Mammary microvascular endothelial cell (primary cell): ENCODE results near the gene C9orf43. TPM values are rescaled to one million over a fixed set of nuclear protein-coding genes. Genes with fewer than 3 reads are reported as not detected.

Source experiments
- total RNA-seq: library from RNA; depleted of rRNA; stranded (reverse); fragments of >200 nt; gene quantifications from 2 replicates; pipeline ENCODE4 v1.2.3, GENCODE V29; 2015

C9orf43 gene, protein sequence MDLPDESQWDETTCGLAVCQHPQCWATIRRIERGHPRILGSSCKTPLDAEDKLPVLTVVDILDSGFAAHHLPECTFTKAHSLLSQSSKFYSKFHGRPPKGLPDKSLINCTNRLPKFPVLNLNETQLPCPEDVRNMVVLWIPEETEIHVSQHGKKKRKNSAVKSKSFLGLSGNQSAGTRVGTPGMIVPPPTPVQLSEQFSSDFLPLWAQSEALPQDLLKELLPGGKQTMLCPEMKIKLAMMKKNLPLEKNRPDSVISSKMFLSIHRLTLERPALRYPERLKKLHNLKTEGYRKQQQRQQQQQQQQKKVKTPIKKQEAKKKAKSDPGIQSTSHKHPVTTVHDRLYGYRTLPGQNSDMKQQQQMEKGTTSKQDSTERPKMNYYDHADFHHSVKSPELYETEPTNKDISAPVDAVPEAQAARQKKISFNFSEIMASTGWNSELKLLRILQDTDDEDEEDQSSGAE
- 0.13 and 0.39 TPM in 2 replicates for total RNA-seq

DNA sequence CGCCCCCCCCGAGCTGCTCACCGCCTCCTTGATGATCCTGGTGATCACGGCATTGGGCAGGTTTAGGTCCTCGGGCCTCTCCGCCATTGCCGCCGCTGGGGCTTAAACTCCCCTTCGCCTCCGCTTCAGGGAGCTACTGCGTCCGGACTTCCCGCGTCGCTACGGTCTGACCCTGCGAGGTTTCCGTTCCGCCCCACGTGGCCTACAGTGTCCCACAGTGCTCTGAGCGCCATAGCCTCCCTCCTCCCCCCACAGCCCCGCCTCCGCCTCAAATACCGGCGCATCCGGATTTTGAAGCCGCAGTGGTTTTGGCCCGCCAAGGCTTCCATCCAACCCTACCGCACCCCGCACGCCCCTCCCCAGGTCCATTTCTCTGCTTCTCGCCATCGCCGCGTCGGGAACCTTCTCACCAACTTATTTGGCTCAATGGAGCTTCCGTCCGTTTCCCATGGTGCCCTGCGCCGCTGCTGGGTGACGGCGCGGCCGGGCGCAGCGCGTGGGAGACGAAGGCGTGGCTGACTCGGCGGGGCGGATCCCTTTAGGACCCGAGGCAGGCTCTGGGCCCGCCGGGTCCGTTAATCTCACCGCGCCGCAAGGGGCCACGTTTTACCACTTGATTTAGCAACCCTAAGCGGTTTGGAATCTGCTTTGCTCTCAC lies at the start of gene C9orf43, which contains the start of gene POLE3:
C9orf43 (plus strand) TSS at position 541 of the 658 bp plus-strand sequence. CDS start 2,747 bp downstream, outside the sequence.
POLE3 (minus strand) TSS at position 469 of the 658 bp plus-strand sequence; CDS start at position 87, 382 bp downstream.

DNA sequence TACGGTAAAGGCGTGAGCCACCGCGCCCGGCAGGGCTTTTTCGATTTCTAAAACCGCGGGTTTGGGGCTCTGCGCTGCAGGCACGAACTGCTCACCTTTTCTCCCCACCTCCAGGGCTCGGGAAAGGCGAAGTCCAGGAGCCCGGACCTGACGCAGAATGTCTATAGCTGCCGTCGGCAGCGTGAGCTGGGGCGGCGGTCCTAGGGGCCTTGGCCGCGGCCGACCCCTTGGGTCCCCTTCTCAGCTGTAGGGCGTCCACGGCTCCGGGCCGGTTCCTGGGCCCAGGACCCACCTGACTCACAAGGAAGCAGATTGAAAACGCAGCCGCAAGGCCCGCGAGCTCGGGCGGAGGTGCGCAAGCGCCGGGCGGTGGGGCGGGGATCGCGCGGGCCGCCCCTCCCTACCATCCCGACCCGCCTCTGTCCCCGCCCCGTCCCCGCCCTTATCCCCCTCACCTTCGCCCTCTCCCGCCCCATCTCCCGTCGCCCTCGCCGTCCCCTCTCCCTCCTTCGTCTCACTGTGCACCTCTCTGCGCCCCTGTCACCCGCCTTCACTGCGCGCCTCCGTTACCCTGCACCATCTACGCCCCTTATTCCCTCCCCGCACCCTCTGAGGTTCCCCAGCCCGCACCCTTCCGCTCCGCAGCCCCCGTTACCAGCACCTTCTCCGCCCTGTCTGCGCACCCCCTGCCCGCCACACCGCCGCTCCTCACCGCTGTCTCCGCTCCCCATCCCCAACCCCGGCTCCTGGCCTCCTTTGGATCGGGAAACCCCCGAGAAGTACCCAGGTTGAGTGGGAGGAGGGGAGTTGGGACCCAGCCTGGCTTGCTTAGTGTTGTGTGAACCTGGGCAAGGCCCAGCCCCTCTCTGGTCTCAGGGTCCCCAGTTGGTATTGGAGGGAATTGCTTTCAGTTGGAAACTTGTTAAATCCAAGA lies 33.6 kb upstream of the C9orf43 start, which contains the start of gene HDHD3:
HDHD3 (minus strand) TSS at position 353 of the 934 bp plus-strand sequence. CDS start 2,632 bp downstream, outside the sequence.

DNA sequence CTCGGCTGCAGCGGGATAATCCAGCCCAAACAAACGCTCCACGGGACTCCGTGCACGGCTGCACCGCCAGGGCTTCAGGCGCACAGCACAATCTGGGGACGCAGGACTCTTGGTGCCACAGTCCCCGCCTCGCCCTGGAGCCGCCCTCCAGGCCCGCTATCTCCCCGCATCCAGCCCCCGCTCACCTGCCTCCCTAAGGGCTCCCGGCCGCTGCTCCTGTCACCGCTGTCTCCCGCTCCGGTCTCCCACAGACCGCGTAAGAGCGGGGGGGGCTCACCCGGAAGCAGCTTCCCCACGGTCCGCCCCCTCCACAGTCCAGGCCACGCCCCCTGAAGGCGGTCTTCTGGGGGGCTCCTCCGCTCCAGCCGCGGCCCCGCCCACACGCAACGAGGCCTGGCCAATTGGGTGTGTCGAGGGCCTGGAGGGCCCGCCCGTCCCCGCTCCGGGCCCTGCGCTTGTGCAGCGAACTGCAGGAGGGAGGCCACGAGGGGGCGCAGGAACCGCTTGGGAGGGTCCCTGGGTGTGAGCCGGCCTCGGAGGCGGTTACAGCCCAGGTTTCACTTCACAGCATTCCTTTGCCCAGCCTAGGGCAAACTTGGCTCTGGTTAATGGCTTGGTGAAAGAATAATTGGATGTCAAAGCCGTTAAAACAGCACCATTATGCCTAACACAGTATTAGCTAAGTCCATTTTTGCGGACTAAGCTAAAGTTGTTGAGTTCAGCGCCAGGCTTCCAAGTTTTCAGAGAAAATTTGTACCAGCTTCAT lies 9.3 kb upstream of the C9orf43 start, which contains the start of gene ALAD:
ALAD (minus strand) TSS at position 258 of the 766 bp plus-strand sequence. CDS start 7,725 bp downstream, outside the sequence.

DNA sequence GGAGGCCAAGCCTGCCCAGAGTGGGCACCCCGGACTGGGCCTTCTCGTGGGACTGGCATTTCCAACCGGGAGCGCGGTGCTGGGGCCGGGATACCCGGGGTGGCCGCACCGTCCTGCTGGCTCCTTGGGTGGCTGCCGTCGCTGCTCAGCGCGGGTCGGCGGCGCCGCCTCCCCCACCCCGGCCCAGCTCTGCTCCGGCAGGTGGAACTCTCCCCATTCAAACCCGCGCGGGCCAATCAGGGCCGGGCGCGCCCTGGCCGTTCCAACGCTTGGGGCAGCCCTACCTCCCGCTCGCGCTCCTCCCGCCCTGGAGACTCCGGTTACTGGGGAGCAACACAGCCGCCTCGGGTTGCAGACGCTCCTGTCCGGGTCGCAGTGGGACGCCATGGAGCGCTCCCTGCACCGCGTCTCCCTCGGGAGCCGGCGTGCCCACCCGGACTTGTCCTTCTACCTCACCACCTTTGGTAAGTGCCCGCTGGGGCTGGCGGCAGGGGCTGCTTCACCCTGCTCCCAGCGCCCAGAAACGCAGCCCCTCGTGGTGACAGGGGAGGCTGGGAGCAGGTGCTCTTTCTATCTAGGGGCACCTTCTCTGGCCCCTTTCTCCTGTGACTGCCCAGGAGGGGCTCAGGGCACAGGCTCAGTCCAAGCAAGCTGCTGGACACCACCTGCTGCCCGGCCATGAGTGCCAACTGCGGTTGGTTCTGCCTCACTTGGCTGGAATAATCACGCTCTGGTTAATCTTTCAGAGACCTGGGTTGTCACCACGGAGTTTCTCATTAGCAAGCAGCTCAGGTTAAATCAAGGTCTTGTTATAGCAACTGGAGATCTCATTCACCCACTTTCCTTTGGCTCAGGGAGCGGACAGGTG lies 53.1 kb downstream of the C9orf43 start, which contains the start of gene RGS3:
RGS3 (plus strand) TSS at position 310 of the 868 bp plus-strand sequence; CDS start at position 386, 76 bp downstream.

Other genes with a start within 250 kb of the C9orf43 start
- 22.1 and 23.5 TPM in 2 replicates for gene FKBP15, start 189.5 kb upstream of the C9orf43 start, total RNA-seq
- 16.7 and 19.3 TPM in 2 replicates for gene SLC31A1, start 189.2 kb upstream of the C9orf43 start, total RNA-seq
- 40.4 and 44.4 TPM in 2 replicates for gene CDC26, start 135.2 kb upstream of the C9orf43 start, total RNA-seq
- gene PRPF4, start 135.1 kb upstream of the C9orf43 start, total RNA-seq = 25.2 and 26.6 TPM in 2 replicates
- gene RNF183, start 107.4 kb upstream of the C9orf43 start, total RNA-seq = not detected in 2 replicates
- 0.79 and 0.80 TPM in 2 replicates for gene WDR31, start 70.5 kb upstream of the C9orf43 start, total RNA-seq
- gene BSPRY, start 61.2 kb upstream of the C9orf43 start, total RNA-seq = not detected in 2 replicates
- gene HDHD3, start 33.8 kb upstream of the C9orf43 start, total RNA-seq = 10.6 and 13.3 TPM in 2 replicates
- gene ALAD, start 9.5 kb upstream of the C9orf43 start, total RNA-seq = 9.2 and 10.4 TPM in 2 replicates
- gene POLE3, start 72 bp upstream of the C9orf43 start, total RNA-seq = 69.5 and 77.3 TPM in 2 replicates
- 117 and 143 TPM in 2 replicates for gene RGS3, start 53.0 kb downstream of the C9orf43 start, total RNA-seq